Nucleus accumbens (tissue), 56 donors: ENCODE measurements around the gene PRR20G.

Experiments used
- DNase-seq, 56 donors: peaks; one replicate each; lab custom pipeline; 2025; lab: John Stamatoyannopoulos, UW

PRR20G gene

GRCh38 chr3:127264794-127265514 is 22.9 kb downstream of the PRR20G start:
- DNase-seq = no peak

GRCh38 chr3:127264292-127264691 is 23.6 kb downstream of the PRR20G start:
- no peak for DNase-seq

- peak in 21 of 56 donors; percentile 2 to 55 (median 30) for DNase-seq
These were observed 24.1 kb downstream of the PRR20G start for GRCh38 chr3:127263586-127264231.

- DNase-seq = no peak
These were observed 24.8 kb downstream of the PRR20G start for GRCh38 chr3:127263037-127263436.

- DNase-seq = no peak
These were observed 25.3 kb downstream of the PRR20G start for GRCh38 chr3:127262533-127262932.

- DNase-seq = no peak
These were observed 25.9 kb downstream of the PRR20G start for GRCh38 chr3:127261925-127262324.

GRCh38 chr3:127260826-127261555 is 26.9 kb downstream of the PRR20G start:
- DNase-seq = peak in 1 of 56 donors; percentile 2

- DNase-seq = no peak
These were observed 27.4 kb downstream of the PRR20G start for GRCh38 chr3:127260416-127260815.

GRCh38 chr3:127259882-127260281 is 28.0 kb downstream of the PRR20G start:
- no peak for DNase-seq

GRCh38 chr3:127258733-127259132 is 29.1 kb downstream of the PRR20G start:
- no peak for DNase-seq

GRCh38 chr3:127257351-127257750 is 30.5 kb downstream of the PRR20G start:
- no peak for DNase-seq

- DNase-seq = no peak
These were observed 31.0 kb downstream of the PRR20G start for GRCh38 chr3:127256733-127257271.

GRCh38 chr3:127256138-127256537 is 31.7 kb downstream of the PRR20G start:
- DNase-seq = no peak

GRCh38 chr3:127255516-127255915 is 32.3 kb downstream of the PRR20G start:
- DNase-seq = no peak

- DNase-seq = peak in 1 of 56 donors; percentile 2
These were observed 33.1 kb downstream of the PRR20G start for GRCh38 chr3:127254730-127255129.

GRCh38 chr3:127254033-127254644 is 33.7 kb downstream of the PRR20G start:
- no peak for DNase-seq

GRCh38 chr3:127253491-127253890 is 34.4 kb downstream of the PRR20G start:
- DNase-seq = no peak

GRCh38 chr3:127252446-127252845 is 35.4 kb downstream of the PRR20G start:
- no peak for DNase-seq

- no peak for DNase-seq
These were observed 37.8 kb downstream of the PRR20G start for GRCh38 chr3:127250032-127250431.

- no peak for DNase-seq
These were observed 40.6 kb downstream of the PRR20G start for GRCh38 chr3:127247292-127247691.

- no peak for DNase-seq
These were observed 49.2 kb downstream of the PRR20G start for GRCh38 chr3:127238602-127239001.
